Measurements from ENCODE around the gene TSPYL1.

- TF ChIP-seq EZH2phosphoT487 (IDR thresholded peaks at IDR 0.05; ENCODE audit: unreplicated experiment): no peak
- no peak for TF ChIP-seq CTCF (conservative IDR thresholded peaks at IDR 0.05; ENCODE audit: low read depth in 2 of 2)
- TF ChIP-seq EZH2 (IDR thresholded peaks at IDR 0.05; ENCODE audit: low read depth, unreplicated experiment): no peak
- TF ChIP-seq NANOG (IDR thresholded peaks at IDR 0.05; ENCODE audit: borderline replicate concordance): no peak
- no peak for TF ChIP-seq POLR2AphosphoS5 (IDR thresholded peaks at IDR 0.05; ENCODE audit: low read depth)
- TF ChIP-seq CREB1 (CRISPR knock-in tag; IDR thresholded peaks at IDR 0.05; ENCODE audit: low read depth): no peak
- TF ChIP-seq, protein P1, sequence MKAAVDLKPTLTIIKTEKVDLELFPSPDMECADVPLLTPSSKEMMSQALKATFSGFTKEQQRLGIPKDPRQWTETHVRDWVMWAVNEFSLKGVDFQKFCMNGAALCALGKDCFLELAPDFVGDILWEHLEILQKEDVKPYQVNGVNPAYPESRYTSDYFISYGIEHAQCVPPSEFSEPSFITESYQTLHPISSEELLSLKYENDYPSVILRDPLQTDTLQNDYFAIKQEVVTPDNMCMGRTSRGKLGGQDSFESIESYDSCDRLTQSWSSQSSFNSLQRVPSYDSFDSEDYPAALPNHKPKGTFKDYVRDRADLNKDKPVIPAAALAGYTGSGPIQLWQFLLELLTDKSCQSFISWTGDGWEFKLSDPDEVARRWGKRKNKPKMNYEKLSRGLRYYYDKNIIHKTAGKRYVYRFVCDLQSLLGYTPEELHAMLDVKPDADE (IDR thresholded peaks at IDR 0.05): no peak
- TF ChIP-seq, protein P2, sequence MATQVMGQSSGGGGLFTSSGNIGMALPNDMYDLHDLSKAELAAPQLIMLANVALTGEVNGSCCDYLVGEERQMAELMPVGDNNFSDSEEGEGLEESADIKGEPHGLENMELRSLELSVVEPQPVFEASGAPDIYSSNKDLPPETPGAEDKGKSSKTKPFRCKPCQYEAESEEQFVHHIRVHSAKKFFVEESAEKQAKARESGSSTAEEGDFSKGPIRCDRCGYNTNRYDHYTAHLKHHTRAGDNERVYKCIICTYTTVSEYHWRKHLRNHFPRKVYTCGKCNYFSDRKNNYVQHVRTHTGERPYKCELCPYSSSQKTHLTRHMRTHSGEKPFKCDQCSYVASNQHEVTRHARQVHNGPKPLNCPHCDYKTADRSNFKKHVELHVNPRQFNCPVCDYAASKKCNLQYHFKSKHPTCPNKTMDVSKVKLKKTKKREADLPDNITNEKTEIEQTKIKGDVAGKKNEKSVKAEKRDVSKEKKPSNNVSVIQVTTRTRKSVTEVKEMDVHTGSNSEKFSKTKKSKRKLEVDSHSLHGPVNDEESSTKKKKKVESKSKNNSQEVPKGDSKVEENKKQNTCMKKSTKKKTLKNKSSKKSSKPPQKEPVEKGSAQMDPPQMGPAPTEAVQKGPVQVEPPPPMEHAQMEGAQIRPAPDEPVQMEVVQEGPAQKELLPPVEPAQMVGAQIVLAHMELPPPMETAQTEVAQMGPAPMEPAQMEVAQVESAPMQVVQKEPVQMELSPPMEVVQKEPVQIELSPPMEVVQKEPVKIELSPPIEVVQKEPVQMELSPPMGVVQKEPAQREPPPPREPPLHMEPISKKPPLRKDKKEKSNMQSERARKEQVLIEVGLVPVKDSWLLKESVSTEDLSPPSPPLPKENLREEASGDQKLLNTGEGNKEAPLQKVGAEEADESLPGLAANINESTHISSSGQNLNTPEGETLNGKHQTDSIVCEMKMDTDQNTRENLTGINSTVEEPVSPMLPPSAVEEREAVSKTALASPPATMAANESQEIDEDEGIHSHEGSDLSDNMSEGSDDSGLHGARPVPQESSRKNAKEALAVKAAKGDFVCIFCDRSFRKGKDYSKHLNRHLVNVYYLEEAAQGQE (IDR thresholded peaks at IDR 0.05; ENCODE audit: unreplicated experiment): no peak
- TF ChIP-seq ZNF462 (CRISPR knock-in tag; IDR thresholded peaks at IDR 0.05): no peak
These were observed 23.0 kb downstream of the TSPYL1 start for GRCh38 chr6:116256694-116257093.

All from GM23338 (cell line).